ENCODE results near the gene NDUFB11. TPM values are rescaled to one million over a fixed set of nuclear protein-coding genes. Genes with fewer than 3 reads are reported as not detected.
A peak's percentile ranks its signal among the peaks of the same experiment; 100 is the strongest.
"Not testable (repeated sequence)": the region's sequence is repeated elsewhere in the genome, so short reads cannot be mapped to it uniquely, and the experiment has no call there.

NDUFB11 gene
- total RNA-seq, 1 donor from 2014 or later: 53.1 TPM

DNA sequence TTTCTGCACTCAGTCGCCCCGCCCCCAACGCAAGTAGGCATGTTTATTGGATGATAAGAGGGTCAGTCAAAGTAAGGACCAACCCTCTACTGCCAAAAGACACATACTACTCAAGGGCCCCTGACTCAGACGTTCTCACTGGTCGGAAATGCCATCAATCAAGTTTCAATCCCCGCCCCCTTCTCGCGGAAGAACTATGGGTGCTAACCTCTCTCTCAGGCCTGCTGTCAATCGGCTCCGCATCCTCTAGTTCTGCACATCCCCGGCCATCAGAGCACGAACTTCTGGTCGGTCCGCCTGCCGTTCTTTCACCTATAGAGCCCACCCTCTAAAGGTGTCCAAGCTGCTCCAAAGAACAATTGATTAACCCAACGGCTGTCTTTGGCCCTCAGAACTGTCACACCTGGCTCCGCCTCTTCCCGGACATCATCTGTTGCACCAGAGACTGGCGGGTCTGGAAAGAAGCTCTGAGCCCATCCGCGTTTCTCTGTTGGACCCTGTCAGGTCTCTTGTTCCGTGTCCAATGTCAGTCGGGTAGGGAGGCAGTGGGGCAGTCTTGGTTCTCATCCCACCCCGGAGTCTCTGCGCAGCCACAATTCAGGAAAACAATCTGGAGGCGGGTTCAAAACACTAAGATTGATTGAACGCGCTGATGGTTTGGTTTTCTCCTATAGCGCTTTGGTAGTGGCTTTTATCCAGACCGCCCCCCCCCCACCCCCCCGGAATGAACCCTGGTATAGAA is 15.2 kb downstream of the NDUFB11 start:
- Mint-ChIP-seq H3K4me1 (no peaks in the 10 kb centered on the region), H3K9me3 (peaks cover 3% of the 10 kb centered on the region), H3K36me3 (no peaks in the 10 kb centered on the region), H3K27ac (peak overlapping the region; percentile 57), H3K4me3 (peak overlapping the region; percentile 94), H3K27me3 (ENCODE audit: insufficient read depth, low read depth) (no peaks in the 10 kb centered on the region)
- H3K9ac ChIP-seq: no peak overlapping the region
- no peak overlapping the region for H3K27ac ChIP-seq
- H3K4me3 ChIP-seq: peak overlapping the region; percentile 77
- no peaks in the 10 kb centered on the region for H4K20me1 ChIP-seq (ENCODE audit: low read depth)
- H3K36me3 ChIP-seq: no peaks in the 10 kb centered on the region
- H3K27me3 ChIP-seq: no peaks in the 10 kb centered on the region
- TF ChIP-seq EZH2phosphoT487 (IDR thresholded peaks at IDR 0.05) (no peak), EZH2 (IDR thresholded peaks at IDR 0.05) (no peak)
- TF ChIP-seq, protein P1, sequence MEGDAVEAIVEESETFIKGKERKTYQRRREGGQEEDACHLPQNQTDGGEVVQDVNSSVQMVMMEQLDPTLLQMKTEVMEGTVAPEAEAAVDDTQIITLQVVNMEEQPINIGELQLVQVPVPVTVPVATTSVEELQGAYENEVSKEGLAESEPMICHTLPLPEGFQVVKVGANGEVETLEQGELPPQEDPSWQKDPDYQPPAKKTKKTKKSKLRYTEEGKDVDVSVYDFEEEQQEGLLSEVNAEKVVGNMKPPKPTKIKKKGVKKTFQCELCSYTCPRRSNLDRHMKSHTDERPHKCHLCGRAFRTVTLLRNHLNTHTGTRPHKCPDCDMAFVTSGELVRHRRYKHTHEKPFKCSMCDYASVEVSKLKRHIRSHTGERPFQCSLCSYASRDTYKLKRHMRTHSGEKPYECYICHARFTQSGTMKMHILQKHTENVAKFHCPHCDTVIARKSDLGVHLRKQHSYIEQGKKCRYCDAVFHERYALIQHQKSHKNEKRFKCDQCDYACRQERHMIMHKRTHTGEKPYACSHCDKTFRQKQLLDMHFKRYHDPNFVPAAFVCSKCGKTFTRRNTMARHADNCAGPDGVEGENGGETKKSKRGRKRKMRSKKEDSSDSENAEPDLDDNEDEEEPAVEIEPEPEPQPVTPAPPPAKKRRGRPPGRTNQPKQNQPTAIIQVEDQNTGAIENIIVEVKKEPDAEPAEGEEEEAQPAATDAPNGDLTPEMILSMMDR (IDR thresholded peaks at IDR 0.05): no peak
- no peaks in the 10 kb centered on the region for H3K4me1 ChIP-seq
- peaks cover 5% of the 10 kb centered on the region for H3F3A ChIP-seq (ENCODE audit: low read depth)
- H3K9me3 ChIP-seq (ENCODE audit: low read depth): no peaks in the 10 kb centered on the region
- no peaks in the 10 kb centered on the region for H3K79me2 ChIP-seq (ENCODE audit: low read depth)
- H2AFZ ChIP-seq (replicated peaks): peak overlapping the region; percentile 92
- H3K4me2 ChIP-seq: peak overlapping the region; percentile 76
- peak; percentile 84 for DNase-seq (ENCODE audit: low spot score)

DNA sequence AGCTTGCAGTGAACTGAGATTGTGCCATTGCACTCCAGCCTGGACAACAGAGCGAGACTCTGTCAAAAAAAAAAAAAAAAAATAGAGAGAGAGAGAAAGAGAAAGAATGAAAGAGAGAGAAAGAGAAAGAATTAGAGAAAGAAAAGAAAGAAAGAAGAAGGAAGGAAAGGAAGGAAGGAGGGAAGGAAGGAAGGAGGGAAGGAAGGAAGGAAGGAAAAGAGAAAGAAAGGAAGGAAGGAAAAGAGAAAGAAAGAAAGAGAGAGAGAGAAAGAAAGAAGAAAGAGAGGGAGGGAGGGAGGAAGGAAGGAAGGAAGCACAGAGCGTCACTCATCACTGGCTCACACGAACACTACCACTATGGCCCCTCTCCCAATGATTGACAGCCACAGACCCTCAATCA is 20.0 kb downstream of the NDUFB11 start:
- not testable (repeated sequence) for H3K27me3 ChIP-seq; H3K4me1 Mint-ChIP-seq; H3K27ac Mint-ChIP-seq; H3K4me3 ChIP-seq; H3K79me2 ChIP-seq (ENCODE audit: low read depth); H2AFZ ChIP-seq (replicated peaks); H3F3A ChIP-seq (ENCODE audit: low read depth); H3K4me1 ChIP-seq; H3K36me3 Mint-ChIP-seq; H3K27ac ChIP-seq; H3K4me3 Mint-ChIP-seq; H3K9ac ChIP-seq; H3K27me3 Mint-ChIP-seq (ENCODE audit: insufficient read depth, low read depth); H3K4me2 ChIP-seq; H4K20me1 ChIP-seq (ENCODE audit: low read depth); H3K9me3 ChIP-seq (ENCODE audit: low read depth); DNase-seq (ENCODE audit: low spot score); H3K9me3 Mint-ChIP-seq; H3K36me3 ChIP-seq

DNA sequence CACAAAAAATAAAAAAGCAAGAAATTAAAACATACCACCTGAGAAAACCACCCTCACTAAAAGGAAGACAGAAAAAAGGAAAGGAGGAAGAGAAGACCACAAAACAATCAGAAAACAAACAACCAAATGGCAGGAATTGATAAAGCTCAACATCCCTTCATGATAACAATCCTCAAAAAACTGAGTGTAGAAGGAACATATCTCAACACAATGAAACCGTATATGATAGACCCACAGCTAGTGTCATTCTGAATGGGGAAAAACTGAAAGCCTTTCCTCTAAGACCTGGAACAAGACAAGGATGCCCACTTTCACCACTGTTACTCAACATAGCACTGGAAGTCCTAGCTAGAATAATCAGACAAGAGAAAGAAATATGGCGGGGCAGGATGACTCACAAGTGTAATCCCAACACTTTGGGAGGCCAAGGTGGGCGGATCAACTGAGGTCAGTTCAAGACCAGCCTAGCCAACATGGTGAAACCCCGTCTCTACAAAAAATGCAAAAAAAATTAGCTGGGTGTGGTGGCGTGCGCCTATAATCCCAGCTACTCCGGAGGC is 27.9 kb downstream of the NDUFB11 start:
- not testable (repeated sequence) for H3K4me3 ChIP-seq; H3K4me3 Mint-ChIP-seq; H4K20me1 ChIP-seq (ENCODE audit: low read depth); H3K4me1 ChIP-seq; H3K27me3 Mint-ChIP-seq (ENCODE audit: insufficient read depth, low read depth); H2AFZ ChIP-seq (replicated peaks); H3K4me2 ChIP-seq; H3K9me3 ChIP-seq (ENCODE audit: low read depth); H3K27me3 ChIP-seq; DNase-seq (ENCODE audit: low spot score); H3K36me3 ChIP-seq; H3K36me3 Mint-ChIP-seq; H3K27ac ChIP-seq; H3K4me1 Mint-ChIP-seq; H3K9ac ChIP-seq; H3F3A ChIP-seq (ENCODE audit: low read depth); H3K27ac Mint-ChIP-seq; H3K79me2 ChIP-seq (ENCODE audit: low read depth)
- H3K9me3 Mint-ChIP-seq: peaks cover 13% of the 10 kb centered on the region

DNA sequence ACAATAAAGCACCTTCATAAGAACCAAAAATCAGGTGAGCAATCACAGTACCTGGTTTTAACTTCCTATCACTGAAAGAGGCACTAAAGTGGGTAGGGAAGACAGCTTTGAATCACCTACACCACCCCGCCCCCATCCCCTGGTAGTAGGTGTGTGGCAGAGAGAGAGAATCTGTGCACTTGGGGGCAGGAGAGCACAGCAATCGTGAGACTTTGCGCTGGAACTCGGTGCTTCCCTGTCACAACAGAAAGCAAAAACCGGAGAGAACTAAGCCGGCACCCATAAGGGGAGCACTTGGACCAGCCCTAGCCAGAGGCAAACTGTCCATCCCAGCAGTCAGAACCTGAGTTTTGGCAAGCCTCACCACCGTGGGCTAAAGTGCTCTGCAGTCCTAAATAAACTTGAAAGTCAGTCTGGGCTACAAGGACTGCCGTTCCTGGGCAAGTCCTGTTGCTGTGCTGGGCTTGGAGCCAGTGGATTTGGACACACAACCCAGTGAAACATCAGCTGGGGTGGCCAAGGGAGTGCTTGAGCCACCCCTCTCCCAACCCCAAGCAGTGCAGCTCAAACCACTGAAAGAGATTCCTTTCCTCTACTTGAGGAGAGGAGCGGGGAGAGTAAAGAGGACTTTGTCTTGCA is 32.1 kb downstream of the NDUFB11 start:
- Histone ChIP-seq H3K9me3 (ENCODE audit: low read depth) (no peaks in the 10 kb centered on the region), H3K27ac (no peak overlapping the region), H2AFZ (replicated peaks) (no peak overlapping the region), H3K36me3 (no peaks in the 10 kb centered on the region), H3K27me3 (no peaks in the 10 kb centered on the region), H3K4me2 (no peak overlapping the region), H3K79me2 (ENCODE audit: low read depth) (no peaks in the 10 kb centered on the region), H3F3A (ENCODE audit: low read depth) (no peaks in the 10 kb centered on the region), H3K4me1 (no peaks in the 10 kb centered on the region), H3K4me3 (no peak overlapping the region), H4K20me1 (ENCODE audit: low read depth) (no peaks in the 10 kb centered on the region), H3K9ac (no peak overlapping the region)
- no peak for DNase-seq (ENCODE audit: low spot score)
- peaks cover 13% of the 10 kb centered on the region for H3K9me3 Mint-ChIP-seq
- TF ChIP-seq, protein P1 (IDR thresholded peaks at IDR 0.05): no peak
- TF ChIP-seq EZH2phosphoT487 (IDR thresholded peaks at IDR 0.05) (no peak), EZH2 (IDR thresholded peaks at IDR 0.05) (no peak)
- H3K27ac Mint-ChIP-seq: no peak overlapping the region
- no peaks in the 10 kb centered on the region for H3K4me1 Mint-ChIP-seq
- no peak overlapping the region for H3K4me3 Mint-ChIP-seq
- H3K27me3 Mint-ChIP-seq (ENCODE audit: insufficient read depth, low read depth): peaks cover 7% of the 10 kb centered on the region
- H3K36me3 Mint-ChIP-seq: no peaks in the 10 kb centered on the region

DNA sequence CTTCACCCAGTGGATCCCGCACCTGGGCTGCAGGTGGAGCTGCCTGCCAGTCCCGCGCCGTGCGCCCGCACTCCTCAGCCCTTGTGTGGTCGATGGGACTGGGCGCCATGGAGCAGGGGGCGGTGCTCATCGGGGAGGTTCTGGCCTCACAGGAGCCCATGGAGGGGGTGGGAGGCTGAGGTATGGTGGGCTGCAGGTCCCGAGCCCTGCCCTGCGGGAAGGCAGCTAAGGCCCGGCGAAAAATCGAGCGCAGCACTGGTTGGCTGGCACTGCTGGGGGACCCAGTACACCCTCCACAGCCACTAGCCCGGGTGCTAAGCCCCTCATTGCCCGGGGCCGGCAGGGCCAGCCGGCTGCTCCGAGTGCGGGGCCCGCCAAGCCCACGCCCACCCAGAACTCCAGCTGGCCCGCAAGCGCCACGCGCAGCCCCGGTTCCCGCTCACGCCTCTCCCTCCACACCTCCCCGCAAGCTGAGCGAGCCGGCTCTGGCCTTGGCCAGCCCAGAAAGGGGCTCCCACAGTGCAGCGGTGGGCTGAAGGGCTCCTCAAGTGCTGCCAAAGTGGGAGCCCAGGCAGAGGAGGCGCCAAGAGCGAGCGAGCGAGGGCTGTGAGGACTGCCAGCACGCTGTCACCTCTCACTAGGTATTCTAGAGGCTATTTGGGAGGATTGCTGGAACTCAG is 33.4 kb downstream of the NDUFB11 start:
- not testable (repeated sequence) for H3K27me3 Mint-ChIP-seq (ENCODE audit: insufficient read depth, low read depth); H3K4me1 Mint-ChIP-seq; H3K9ac ChIP-seq; H3K27me3 ChIP-seq; H3F3A ChIP-seq (ENCODE audit: low read depth); H3K36me3 ChIP-seq; H4K20me1 ChIP-seq (ENCODE audit: low read depth); H3K27ac ChIP-seq; DNase-seq (ENCODE audit: low spot score); H3K4me2 ChIP-seq; H2AFZ ChIP-seq (replicated peaks); H3K4me3 Mint-ChIP-seq; H3K79me2 ChIP-seq (ENCODE audit: low read depth); H3K9me3 ChIP-seq (ENCODE audit: low read depth); H3K36me3 Mint-ChIP-seq; H3K4me1 ChIP-seq; H3K27ac Mint-ChIP-seq; H3K4me3 ChIP-seq
- peaks cover 12% of the 10 kb centered on the region for H3K9me3 Mint-ChIP-seq
